Keratinocyte (primary cell): ENCODE data around the gene EEF1AKMT2. TPM values are rescaled to one million over a fixed set of nuclear protein-coding genes. Genes with fewer than 3 reads are reported as not detected.
"Not testable (repeated sequence)": the region's sequence is repeated elsewhere in the genome, so short reads cannot be mapped to it uniquely, and the experiment has no call there.

Experiments
- DNase-seq: peaks from one replicate; pipeline ENCODE4 v3.0.0-alpha.2; 2011; ENCODE audit warnings: low read depth, missing footprints, low spot score
- FAIRE-seq: peaks from 2 replicates; lab custom pipeline; 2011; peaks lifted over from hg19 to GRCh38; lab: Jason Lieb, UNC
- H2AFZ ChIP-seq: 2 replicates; pipeline ENCODE4 v1.6.0; 2012; ENCODE audit warnings: low read length, control low read depth, inconsistent platforms; ENCODE audit not compliant: control insufficient read depth
- H3K27ac ChIP-seq: 2 replicates; pipeline ENCODE4 v1.5.1; 2011; ENCODE audit warnings: low read length; ENCODE audit not compliant: control insufficient read depth, insufficient read depth
- H3K27me3 ChIP-seq: 3 replicates; pipeline ENCODE4 v1.6.0; 2011; ENCODE audit warnings: low read length; ENCODE audit not compliant: control insufficient read depth, insufficient read depth; ENCODE audit errors: extremely low read depth
- H3K36me3 ChIP-seq, 2 experiments: 2 replicates in 1 of 2; 3 replicates in 1 of 2; pipeline ENCODE4 v1.5.1; 2011; ENCODE audit warnings: low read length in 2 of 2, mild to moderate bottlenecking in 1 of 2; ENCODE audit not compliant: control insufficient read depth in 2 of 2, insufficient read depth in 2 of 2; ENCODE audit errors: extremely low read depth in 1 of 2
- H3K4me1 ChIP-seq: 3 replicates; pipeline ENCODE4 v1.5.1; 2011; ENCODE audit warnings: low read length; ENCODE audit not compliant: control insufficient read depth, insufficient read depth; ENCODE audit errors: extremely low read depth
- H3K4me2 ChIP-seq: 3 replicates; pipeline ENCODE4 v1.6.0; 2011; ENCODE audit warnings: low read depth, low read length; ENCODE audit not compliant: control insufficient read depth, insufficient read depth; ENCODE audit errors: extremely low read depth
- H3K4me3 ChIP-seq, 3 experiments: fragments of 200-600 bp in 1 of 3; sonication (generic) in 1 of 3; 2 replicates in 2 of 3; 3 replicates in 1 of 3; pipeline ENCODE4 v1.5.1; 2011 to 2016; ENCODE audit warnings: low read length in 3 of 3, mild to moderate bottlenecking in 3 of 3, control low read depth in 2 of 3, inconsistent platforms in 1 of 3, low read depth in 1 of 3, mixed read lengths in 1 of 3, mixed run types in 1 of 3, moderate library complexity in 1 of 3; ENCODE audit not compliant: control insufficient read depth in 2 of 3, insufficient read depth in 2 of 3; ENCODE audit errors: extremely low read depth in 1 of 3
- H3K79me2 ChIP-seq: 2 replicates; pipeline ENCODE4 v1.6.0; 2012; ENCODE audit warnings: low read length; ENCODE audit not compliant: control insufficient read depth, insufficient read depth
- H3K9ac ChIP-seq: 3 replicates; pipeline ENCODE4 v1.6.0; 2011; ENCODE audit warnings: low read length; ENCODE audit not compliant: control insufficient read depth, insufficient read depth; ENCODE audit errors: extremely low read depth
- H3K9me1 ChIP-seq: 3 replicates; pipeline ENCODE4 v1.6.0; 2011; ENCODE audit warnings: low read length; ENCODE audit not compliant: control insufficient read depth, insufficient read depth; ENCODE audit errors: extremely low read depth
- H3K9me3 ChIP-seq: 2 replicates; pipeline ENCODE4 v1.5.1; 2012; ENCODE audit warnings: low read depth, low read length; ENCODE audit not compliant: control insufficient read depth
- H4K20me1 ChIP-seq: 3 replicates; pipeline ENCODE4 v1.6.0; 2011; ENCODE audit warnings: low read length; ENCODE audit not compliant: control insufficient read depth, insufficient read depth; ENCODE audit errors: extremely low read depth
- CTCF ChIP-seq, 3 experiments: IDR thresholded peaks in 1 of 3; conservative IDR thresholded peaks in 1 of 3; optimal IDR thresholded peaks in 1 of 3; 2 replicates in 2 of 3; 3 replicates in 1 of 3; pipeline versions ENCODE3 to v1.5.1; 2011; ENCODE audit warnings: low read length in 3 of 3, mild to moderate bottlenecking in 3 of 3, moderate library complexity in 2 of 3, control low read depth in 1 of 3, inconsistent platforms in 1 of 3; ENCODE audit not compliant: insufficient read depth in 2 of 3; ENCODE audit errors: extremely low read depth in 1 of 3
- EZH2 ChIP-seq: IDR thresholded peaks from one replicate; pipeline ENCODE4 v1.6.1; 2012; ENCODE audit warnings: inconsistent platforms, mild to moderate bottlenecking, low read length, moderate library complexity
- dilution Hi-C: fragments of 300-500 bp; cut with MboI; formaldehyde crosslinking; loops from one replicate; pipeline ENCODE4 v1.7.0; 2020; ENCODE audit warnings: low sequenced_read_pairs; ENCODE audit not compliant: extremely low pct_ligation_motif_present
- polyA plus RNA-seq, 5 experiments: library from polyadenylated mRNA; depleted of rRNA in 3 of 5; stranded (reverse) in 3 of 5; stranded (forward) in 1 of 5; unstranded in 1 of 5; fragments of >200 nt; gene quantifications; 1 replicate in 1 of 5; 2 replicates in 3 of 5; 3 replicates in 1 of 5; pipeline versions ENCODE4 v1.2.1 to v1.2.3, GENCODE V29; 2011 to 2012; ENCODE audit warnings: missing spikeins in 2 of 5, low read depth in 1 of 5, low replicate concordance in 1 of 5

The EEF1AKMT2 gene
- polyA plus RNA-seq, 1 donor (not counting 4 experiments of a cell fraction or from before 2014, with no cell fraction given): 19.1 TPM

- H3K9ac ChIP-seq: no peak overlapping the region
- H3K4me2 ChIP-seq: no peak overlapping the region
- H3K4me3 ChIP-seq: no peak overlapping the region
- no peak for FAIRE-seq
- no peak for DNase-seq
- TF ChIP-seq CTCF (optimal IDR thresholded peaks at IDR 0.05 in 1 of 3, IDR thresholded peaks at IDR 0.05 in 1 of 3, conservative IDR thresholded peaks at IDR 0.05 in 1 of 3; ENCODE audit: extremely low read depth in 1 of 3, insufficient read depth in 2 of 3, low read length in 3 of 3) (no peak), EZH2 (no peak)
- H3K4me1 ChIP-seq: peaks cover 4% of the 10 kb centered on the region
- peaks cover 20 to 28% of the 10 kb centered on the region in 2 experiments for H3K36me3 ChIP-seq
- no peak overlapping the region for H3K27ac ChIP-seq
- no peaks in the 10 kb centered on the region for H4K20me1 ChIP-seq
- dilution Hi-C loops: no loop called here
- no peaks in the 10 kb centered on the region for H3K79me2 ChIP-seq
- no peak overlapping the region for H2AFZ ChIP-seq
- H3K27me3 ChIP-seq: no peaks in the 10 kb centered on the region
- H3K9me1 ChIP-seq: no peaks in the 10 kb centered on the region
- no peaks in the 10 kb centered on the region for H3K9me3 ChIP-seq
Measured at GRCh38 chr10:124826262-124826661, 34.6 kb upstream of the EEF1AKMT2 start.

GRCh38 chr10:124825702-124826101, 34.0 kb upstream of the EEF1AKMT2 start:
- dilution Hi-C loops: no loop called here
- no peak for DNase-seq
- Histone ChIP-seq H3K4me1 (peaks cover 4% of the 10 kb centered on the region), H3K79me2 (no peaks in the 10 kb centered on the region), H3K4me2 (no peak overlapping the region), H3K36me3 (peaks cover 18 to 28% of the 10 kb centered on the region in 2 experiments), H3K9me1 (no peaks in the 10 kb centered on the region), H3K9ac (no peak overlapping the region), H2AFZ (no peak overlapping the region), H3K27ac (no peak overlapping the region), H3K9me3 (no peaks in the 10 kb centered on the region), H3K4me3 (no peak overlapping the region), H3K27me3 (no peaks in the 10 kb centered on the region), H4K20me1 (no peaks in the 10 kb centered on the region)
- FAIRE-seq: no peak
- TF ChIP-seq EZH2 (no peak), CTCF (optimal IDR thresholded peaks at IDR 0.05 in 1 of 3, IDR thresholded peaks at IDR 0.05 in 1 of 3, conservative IDR thresholded peaks at IDR 0.05 in 1 of 3; ENCODE audit: extremely low read depth in 1 of 3, insufficient read depth in 2 of 3, low read length in 3 of 3) (no peak)

- H3K9me1 ChIP-seq, DNase-seq, H2AFZ ChIP-seq, H3K4me3 ChIP-seq, H3K79me2 ChIP-seq, H3K9ac ChIP-seq, H3K4me1 ChIP-seq, H3K27me3 ChIP-seq, H3K4me2 ChIP-seq, FAIRE-seq, H4K20me1 ChIP-seq, dilution Hi-C loops, H3K27ac ChIP-seq, H3K9me3 ChIP-seq: not testable (repeated sequence)
- peaks cover 12 to 23% of the 10 kb centered on the region in 2 experiments for H3K36me3 ChIP-seq
Measured at GRCh38 chr10:124824932-124825331, 33.2 kb upstream of the EEF1AKMT2 start.
